GM10847 (cell line): Measurements from ENCODE around the gene PROSER1.

Experiments used
- POLR2A ChIP-seq: IDR thresholded peaks from 2 replicates; pipeline ENCODE4 v1.6.1; 2011; ENCODE audit not compliant: insufficient read length; ENCODE audit errors: extremely low read depth

The PROSER1 gene

DNA sequence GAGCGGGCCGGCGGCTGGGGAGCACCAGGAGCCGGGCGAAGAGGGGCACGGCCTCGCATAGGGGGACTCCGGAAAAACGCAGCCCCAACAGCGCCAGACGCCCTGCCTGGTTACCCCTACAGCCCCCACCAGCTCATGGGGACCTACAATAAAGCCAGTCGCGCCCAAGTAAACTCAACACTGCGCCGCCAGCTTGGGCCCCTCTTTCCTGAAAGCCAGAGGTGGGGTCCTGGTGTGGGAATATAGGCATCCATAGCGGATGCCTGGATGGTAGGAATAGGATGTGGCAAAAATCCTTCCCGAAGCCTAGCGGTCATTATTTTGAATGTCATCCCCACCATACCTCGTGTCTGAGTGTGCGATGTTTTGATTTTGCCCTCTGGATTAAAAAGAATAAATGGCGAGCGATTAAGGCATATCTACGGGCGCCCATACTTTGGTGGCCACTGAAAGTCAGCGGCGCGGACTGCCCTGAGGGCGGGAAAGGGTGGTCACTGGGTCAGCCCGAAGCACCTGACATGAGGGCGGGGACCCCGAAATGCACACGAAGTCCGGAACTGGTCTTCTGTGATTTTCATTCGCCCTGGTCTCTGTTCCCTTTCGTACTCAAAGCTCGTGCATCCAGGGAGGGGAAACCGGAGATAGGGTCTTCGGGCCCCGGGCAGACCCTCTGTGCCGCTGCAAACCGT lies at the start of gene PROSER1, which contains the start of gene NHLRC3:
Gene PROSER1 (minus strand): TSS at position 210 of the 689 bp plus-strand sequence. CDS start 847 bp downstream, outside the sequence.
Gene NHLRC3 (plus strand): TSS at position 577 of the 689 bp plus-strand sequence. CDS start 184 bp downstream, outside the sequence.
- peak; percentile 64 for TF ChIP-seq POLR2A

DNA sequence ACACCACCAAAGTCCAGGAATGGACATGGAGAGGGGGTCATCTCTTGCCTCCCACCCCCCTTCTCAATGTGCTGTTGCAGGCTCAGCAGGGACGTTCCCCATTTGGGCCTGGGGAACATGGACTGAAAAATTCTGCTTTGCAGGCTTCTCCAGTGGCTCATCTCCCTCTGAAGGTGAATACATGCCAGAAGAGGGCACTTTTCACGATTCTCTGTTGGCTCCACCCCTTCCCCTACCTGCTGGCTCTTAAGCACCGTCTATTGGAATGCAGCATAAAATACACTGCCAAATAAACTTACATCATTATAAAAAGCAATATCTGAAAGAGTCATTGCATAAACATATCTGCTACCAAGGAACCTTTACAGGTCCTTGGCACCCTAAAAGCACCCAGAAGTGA lies 36.1 kb upstream of the PROSER1 start:
- no peak for TF ChIP-seq POLR2A

DNA sequence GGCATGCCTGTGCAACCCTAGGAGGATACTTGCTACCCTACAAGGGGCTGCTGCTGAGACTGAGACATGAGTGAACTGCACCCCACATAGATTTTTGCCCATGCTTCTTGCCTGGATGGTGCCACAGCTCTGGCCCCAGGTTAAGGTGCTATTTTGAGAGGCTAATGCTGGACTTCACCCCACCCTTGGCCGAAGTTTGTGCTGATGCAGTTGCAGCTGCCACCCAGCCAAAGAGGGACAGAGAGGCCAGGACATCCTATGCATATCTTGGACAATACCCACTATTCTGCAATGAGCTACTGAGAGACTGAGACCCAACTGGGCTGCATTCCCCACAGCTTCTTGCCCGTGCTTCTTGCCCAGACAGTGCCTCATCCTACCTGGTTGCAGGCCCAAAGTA lies 35.0 kb upstream of the PROSER1 start:
- no peak for TF ChIP-seq POLR2A

DNA sequence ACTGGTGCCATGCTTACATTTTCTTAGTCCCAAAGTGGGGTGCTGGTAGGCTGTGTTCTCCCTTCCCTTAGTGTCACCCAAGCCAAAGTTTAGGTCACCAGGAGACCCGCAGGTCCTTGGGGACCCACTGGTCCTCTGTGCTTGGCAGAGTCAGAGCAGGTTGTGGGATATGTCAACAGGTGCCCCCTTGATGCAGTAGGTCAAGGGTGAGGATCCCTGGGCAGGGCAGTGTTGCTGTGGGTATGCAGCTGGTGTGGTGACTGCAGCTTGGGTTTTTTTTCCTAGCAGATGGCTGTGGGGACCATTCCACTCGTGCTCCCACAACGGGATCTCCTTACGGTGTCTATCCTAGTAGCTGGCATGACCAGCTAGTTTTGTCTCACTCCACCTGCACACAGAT lies 24.1 kb upstream of the PROSER1 start:
- no peak for TF ChIP-seq POLR2A

DNA sequence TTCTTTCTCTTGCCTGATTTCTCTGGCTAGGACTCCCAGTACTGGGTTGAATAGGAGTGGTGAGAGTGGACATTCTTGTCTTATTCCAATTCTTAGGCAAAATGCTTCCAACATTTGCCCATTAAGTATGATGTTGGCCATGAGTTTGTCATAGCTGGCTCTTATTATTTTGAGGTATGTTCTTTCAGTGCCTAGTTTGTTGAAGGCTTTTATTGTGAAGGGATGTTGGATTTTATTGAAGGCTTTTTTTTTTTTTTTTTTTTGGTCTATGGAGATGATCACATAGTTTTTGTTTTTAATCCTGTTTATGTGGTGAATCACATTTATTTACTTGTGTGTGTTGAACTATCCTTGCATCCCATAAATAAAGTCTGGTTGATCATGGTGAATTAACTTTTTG lies 20.2 kb upstream of the PROSER1 start:
- no peak for TF ChIP-seq POLR2A

DNA sequence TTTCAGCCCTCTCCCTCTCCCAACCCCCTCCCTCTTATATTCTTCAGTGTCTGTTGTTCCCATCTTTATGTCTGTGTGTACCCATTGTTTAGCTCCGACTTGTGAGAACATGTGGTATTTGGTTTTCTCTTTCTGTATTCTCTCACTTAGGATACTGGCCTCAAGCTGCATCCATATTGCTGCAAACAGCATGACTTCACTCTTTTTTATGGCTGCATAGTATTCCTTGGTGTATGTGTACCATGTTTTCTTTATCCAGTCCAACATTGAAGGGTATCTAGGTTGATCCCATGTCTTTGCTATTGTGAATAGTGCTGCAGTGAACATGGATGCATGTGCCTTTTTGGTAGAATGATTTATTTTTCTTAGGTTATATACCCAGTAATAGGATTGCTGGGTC lies 18.1 kb upstream of the PROSER1 start:
- TF ChIP-seq POLR2A: no peak

DNA sequence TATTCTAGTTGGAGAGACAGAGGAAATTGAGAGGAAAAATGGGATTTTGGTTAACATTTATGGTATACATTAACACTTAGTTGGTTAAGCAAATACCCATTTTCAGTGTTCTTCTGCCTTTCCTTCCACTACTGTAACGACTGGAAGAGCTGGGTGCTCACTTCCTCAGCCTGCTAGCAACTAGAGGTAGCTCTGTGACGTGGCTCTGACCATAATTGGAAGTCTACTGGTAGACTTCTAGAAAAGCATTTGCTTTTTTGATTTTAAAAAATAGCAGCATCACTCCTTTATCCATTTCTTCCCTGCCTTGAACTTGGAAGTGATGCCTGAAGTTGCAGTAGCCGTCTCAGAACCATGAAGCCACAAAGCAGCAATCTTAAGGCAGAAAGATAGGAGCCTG lies 16.2 kb upstream of the PROSER1 start:
- no peak for TF ChIP-seq POLR2A

DNA sequence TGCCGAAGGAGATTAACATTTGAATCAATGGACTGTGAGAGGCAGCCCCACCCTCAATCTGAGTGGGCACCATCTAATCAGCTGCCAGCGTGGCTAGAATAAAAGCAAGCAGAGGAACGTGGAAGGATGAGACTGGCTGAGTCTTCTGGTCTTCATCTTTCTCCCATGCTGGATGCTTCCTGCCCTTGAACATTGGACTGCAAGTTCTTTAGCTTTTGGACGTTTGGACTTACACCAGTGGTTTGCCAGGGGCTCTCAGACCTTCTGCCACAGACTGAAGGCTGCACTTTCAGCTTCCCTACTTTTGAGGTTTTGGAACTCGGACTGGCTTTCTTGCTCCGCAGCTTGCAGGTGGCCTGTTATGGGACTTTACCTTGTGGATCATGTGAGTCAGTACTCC lies 15.1 kb upstream of the PROSER1 start:
- TF ChIP-seq POLR2A: no peak

DNA sequence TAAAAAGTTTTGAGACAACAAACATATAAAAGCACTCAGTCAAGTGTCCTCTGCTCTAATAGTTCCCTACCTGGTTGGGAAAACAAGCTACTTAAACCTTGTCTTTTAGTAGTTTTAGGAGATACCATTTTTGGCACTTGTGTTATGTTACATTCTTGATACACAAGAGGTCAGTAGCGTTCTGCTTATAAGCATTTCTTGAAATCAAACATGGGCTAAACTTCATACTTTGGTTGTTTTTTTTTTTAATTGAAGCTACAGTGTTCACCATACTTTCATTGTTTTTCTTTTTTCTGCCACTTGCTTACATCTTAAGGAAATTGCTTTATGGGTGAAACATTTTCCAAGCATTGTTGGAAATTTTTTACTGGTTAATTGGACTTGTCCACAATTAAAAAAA lies 13.3 kb upstream of the PROSER1 start:
- no peak for TF ChIP-seq POLR2A

DNA sequence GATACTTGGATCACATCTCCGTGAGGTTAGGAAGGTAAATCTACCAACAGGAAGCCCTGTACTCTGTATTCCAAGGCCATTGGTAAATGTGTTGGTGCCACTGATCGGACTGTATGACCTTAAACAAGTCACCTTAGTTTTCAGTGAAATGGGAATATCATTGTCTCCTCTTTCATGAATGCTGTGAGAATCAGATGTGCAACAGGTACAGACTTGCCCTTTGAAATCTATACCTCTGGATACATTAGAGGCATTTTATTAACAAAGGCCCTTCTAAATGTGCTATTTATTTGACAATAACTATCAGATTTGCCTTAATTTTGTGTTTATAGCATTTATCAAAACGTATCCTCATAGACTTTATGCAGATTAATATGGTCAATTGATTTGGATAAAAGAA lies 11.4 kb upstream of the PROSER1 start:
- no peak for TF ChIP-seq POLR2A

DNA sequence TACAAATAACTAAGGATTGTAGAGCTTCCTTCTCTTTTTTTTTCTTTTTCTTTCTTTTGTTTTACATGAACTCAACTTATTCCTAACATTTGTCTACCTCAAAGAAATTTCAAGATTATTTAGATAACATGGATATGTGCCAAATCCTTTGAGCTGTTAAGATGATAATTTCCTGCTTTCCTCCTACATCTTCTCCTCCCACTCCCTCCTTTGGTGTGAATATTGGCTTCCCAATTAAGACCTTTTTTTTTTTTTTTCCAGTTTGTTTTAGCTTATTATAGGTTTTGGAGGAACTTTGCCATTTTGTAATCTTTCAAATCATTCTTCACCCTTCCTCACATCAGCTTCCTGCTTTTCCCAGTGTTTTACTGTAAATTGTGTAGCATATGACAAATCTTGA lies 10.9 kb upstream of the PROSER1 start:
- TF ChIP-seq POLR2A: no peak

DNA sequence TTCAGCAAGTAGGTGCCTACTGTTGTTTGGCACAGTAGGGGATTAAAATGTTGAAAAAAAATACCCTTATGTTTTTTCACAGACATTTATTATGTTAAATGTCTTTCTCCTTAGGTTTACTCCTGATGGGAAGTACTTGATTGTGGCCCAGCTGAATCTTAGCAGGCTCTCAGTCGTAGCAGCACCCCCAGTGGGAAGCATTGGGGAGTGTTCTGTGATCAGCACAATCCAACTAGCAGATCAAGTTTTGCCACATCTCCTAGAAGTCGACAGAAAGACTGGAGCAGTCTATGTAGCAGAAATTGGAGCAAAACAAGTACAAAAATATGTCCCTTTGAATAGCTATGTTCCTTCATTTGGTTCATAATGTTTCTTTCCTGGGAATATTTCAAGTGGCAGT lies 9.7 kb upstream of the PROSER1 start:
- TF ChIP-seq POLR2A: no peak

DNA sequence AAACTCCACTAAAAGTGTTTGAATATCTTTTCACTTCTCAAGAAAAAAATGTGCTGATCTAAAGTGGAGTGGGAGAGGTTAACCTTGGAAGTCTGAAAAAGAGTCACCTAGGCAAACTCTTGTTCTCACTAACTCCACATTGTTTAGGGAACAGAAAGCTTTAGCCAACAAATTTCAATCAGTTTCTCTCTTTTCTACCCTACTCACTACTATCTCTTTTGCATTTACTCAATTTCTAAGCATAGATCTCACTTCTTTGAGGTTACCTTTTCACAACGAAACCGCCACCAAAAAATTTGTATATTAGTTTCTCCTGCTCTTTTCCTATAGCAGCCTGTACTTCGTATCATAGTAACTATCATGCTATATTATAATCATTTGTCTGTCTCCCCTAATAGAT lies 6.6 kb upstream of the PROSER1 start:
- TF ChIP-seq POLR2A: no peak

DNA sequence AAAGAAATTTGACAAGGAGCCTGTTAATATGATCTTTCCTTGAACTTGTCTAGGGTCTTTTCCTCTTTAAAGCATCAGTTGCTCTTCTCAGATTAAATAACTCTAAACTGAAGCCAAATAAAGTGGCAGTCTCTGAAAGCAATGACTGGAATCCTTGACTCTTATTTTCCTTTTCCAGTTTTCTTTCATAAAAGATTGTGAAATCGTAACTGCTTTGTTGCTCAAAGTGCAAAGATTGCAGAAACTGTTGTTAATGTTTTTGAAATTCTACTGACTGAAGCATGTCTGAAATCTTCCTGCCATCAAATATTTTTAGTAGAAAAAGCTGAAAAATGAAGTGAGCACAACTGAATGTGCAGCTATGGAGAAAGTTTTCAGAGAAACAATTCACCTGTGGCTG lies 2.3 kb upstream of the PROSER1 start:
- no peak for TF ChIP-seq POLR2A

DNA sequence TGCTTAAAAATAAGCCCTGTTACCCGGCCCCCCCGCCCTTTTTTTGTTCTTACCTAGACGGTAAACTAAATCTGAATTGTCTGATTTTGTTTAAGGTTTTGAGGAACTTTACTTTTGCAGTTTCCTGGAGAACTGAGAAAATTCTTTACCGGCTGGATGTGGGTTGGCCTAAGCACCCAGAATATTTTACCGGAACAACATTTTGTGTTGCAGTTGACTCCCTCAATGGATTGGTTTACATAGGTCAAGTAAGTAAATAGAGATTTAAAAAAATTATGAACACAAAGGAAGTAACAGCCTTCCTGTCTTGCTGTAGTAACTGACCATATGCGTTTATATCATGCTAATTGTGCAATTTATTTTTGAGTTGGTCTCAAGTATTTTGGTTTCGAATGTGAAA lies 1.2 kb upstream of the PROSER1 start:
- no peak for TF ChIP-seq POLR2A

DNA sequence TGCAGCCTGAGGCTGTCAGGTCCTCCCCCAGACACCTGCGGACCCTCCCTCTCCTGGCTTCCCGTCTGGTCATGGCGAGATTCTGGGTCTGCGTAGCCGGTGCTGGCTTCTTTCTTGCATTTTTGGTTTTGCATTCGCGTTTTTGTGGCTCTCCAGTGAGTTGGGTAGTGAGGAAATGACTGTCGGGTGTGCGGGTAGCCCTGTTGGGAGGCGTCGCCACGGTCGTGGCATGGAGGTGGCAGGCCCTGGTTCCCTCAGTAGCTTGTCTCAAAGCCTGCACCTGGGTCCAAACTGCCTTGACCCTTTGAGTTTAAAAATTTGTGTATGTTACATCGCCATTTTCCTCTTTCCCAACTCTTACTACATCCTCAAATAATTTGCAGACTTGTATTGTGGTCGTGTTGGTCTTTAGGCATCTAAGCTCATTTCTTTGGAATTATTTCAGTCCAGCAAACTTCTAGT lies 711 bp upstream of the PROSER1 start:
- no peak for TF ChIP-seq POLR2A

DNA sequence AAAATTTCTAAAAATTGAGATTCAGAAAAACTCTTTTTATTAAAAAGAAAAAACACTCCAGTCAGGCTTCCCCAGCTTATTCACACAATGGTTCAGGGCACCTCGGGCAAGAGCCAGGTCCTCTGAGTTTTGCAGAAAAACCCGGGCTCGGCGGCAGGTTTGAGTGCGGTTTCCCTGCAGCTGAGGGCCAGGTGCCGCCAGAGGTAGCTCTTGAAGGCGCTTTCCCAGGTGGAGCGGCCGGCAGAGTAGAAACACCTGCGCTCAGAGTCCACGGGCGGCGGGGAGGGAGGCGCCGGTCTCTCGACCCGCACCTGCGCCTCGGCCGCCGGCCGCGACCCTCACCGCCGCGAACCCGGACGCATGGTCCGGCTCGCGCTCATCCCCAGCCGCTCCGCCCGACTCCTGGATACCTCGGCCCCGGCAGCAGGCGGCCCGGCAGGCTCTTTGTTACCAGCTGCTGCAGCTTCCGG lies 444 bp downstream of the PROSER1 start:
- TF ChIP-seq POLR2A: no peak
